Smooth muscle cell (in vitro differentiated cells): ENCODE results near the gene HOXA3. TPM values are rescaled to one million over a fixed set of nuclear protein-coding genes. Genes with fewer than 3 reads are reported as not detected.

Experiments
- DNase-seq: peaks from one replicate; lab custom pipeline; 2025; ENCODE audit not compliant: unreplicated experiment; lab: John Stamatoyannopoulos, UW
- H2AFZ ChIP-seq: fragments of 200-600 bp; sonication (generic); 2 replicates; pipeline ENCODE4 v1.6.0; 2016; ENCODE audit warnings: antibody characterized with exemption, low read depth, mild to moderate bottlenecking
- H3F3A ChIP-seq: fragments of 200-600 bp; sonication (generic); 2 replicates; pipeline ENCODE4 v1.6.0; 2017; ENCODE audit warnings: antibody characterized with exemption, low read depth
- H3K27ac ChIP-seq: fragments of 200-600 bp; sonication (generic); 2 replicates; pipeline ENCODE4 v1.5.1; 2016; ENCODE audit warnings: low read depth, mild to moderate bottlenecking
- H3K27me3 ChIP-seq: fragments of 200-600 bp; sonication (generic); 2 replicates; pipeline ENCODE4 v1.6.1; 2016; ENCODE audit warnings: low read depth, mild to moderate bottlenecking
- H3K36me3 ChIP-seq: fragments of 200-600 bp; sonication (generic); 2 replicates; pipeline ENCODE4 v1.5.1; 2016; ENCODE audit warnings: low read depth
- H3K4me1 ChIP-seq: fragments of 200-600 bp; sonication (generic); 2 replicates; pipeline ENCODE4 v1.5.1; 2016; ENCODE audit warnings: low read depth
- H3K4me2 ChIP-seq: fragments of 200-600 bp; sonication (generic); 2 replicates; pipeline ENCODE4 v1.6.0; 2016; ENCODE audit warnings: mild to moderate bottlenecking
- H3K4me3 ChIP-seq: fragments of 200-600 bp; sonication (generic); 2 replicates; pipeline ENCODE4 v1.5.1; 2016; ENCODE audit warnings: mild to moderate bottlenecking
- H3K79me2 ChIP-seq: fragments of 200-600 bp; sonication (generic); 2 replicates; pipeline ENCODE4 v1.6.0; 2016; ENCODE audit warnings: low read depth, mild to moderate bottlenecking
- H3K9ac ChIP-seq: fragments of 200-600 bp; sonication (generic); 2 replicates; pipeline ENCODE4 v1.6.0; 2016; ENCODE audit warnings: low read depth
- H3K9me3 ChIP-seq: fragments of 200-600 bp; sonication (generic); replicated peaks from 2 replicates; pipeline ENCODE4 v1.5.1; 2016; ENCODE audit warnings: low read depth
- H4K20me1 ChIP-seq: fragments of 200-600 bp; sonication (generic); 2 replicates; pipeline ENCODE4 v1.6.0; 2016; ENCODE audit warnings: low read depth
- CTCF ChIP-seq: fragments of 200-600 bp; sonication (generic); IDR thresholded peaks from 2 replicates; pipeline ENCODE4 v1.5.1; 2017; ENCODE audit warnings: borderline replicate concordance, mild to moderate bottlenecking, antibody characterized with exemption; ENCODE audit not compliant: insufficient read depth, poor library complexity, severe bottlenecking
- WGBS: methylation state at CpG from one replicate; pipeline ENCODE4 v1.1.7; 2016; ENCODE audit warnings: low lambda C conversion rate; 5-methylcytosine and 5-hydroxymethylcytosine counted together
- polyA plus RNA-seq: library from polyadenylated mRNA; unstranded; fragments of >200 nt; fragmentation: Nextera tagmentation; extraction: Ambion mirVana; gene quantifications from 2 replicates; pipeline ENCODE4 v1.2.1, GENCODE V29; 2016
- total RNA-seq: library from RNA; depleted of rRNA; stranded (reverse); fragments of >200 nt; gene quantifications from 2 replicates; pipeline ENCODE4 v1.2.3, GENCODE V29; 2014

Gene HOXA3
- total and polyA plus RNA-seq, 2 experiments from 2014 or later = 0.13 to 0.31 TPM

- Histone ChIP-seq H3K27ac (no peak overlapping the region), H3K27me3 (peaks cover 100% of the 10 kb centered on the region), H4K20me1 (peaks cover 6% of the 10 kb centered on the region), H3K4me3 (no peak overlapping the region), H2AFZ (no peak overlapping the region), H3K9ac (no peak overlapping the region), H3F3A (no peaks in the 10 kb centered on the region), H3K4me1 (no peaks in the 10 kb centered on the region), H3K4me2 (no peak overlapping the region), H3K79me2 (no peaks in the 10 kb centered on the region), H3K36me3 (no peaks in the 10 kb centered on the region), H3K9me3 (no peaks in the 10 kb centered on the region)
- no peak for TF ChIP-seq CTCF
- 41% methylated on average over 3 of the region's 3 CpGs for WGBS
- no peak for DNase-seq
These were observed 33.8 kb downstream of the HOXA3 start for GRCh38 chr7:27118580-27118979.

GRCh38 chr7:27117887-27118491 lies 34.4 kb downstream of the HOXA3 start:
- Histone ChIP-seq H3K4me3 (no peak overlapping the region), H3K27ac (no peak overlapping the region), H3K9ac (no peak overlapping the region), H3K27me3 (peaks cover 100% of the 10 kb centered on the region), H3K4me2 (peak overlapping the region; percentile 5), H2AFZ (no peak overlapping the region), H3K36me3 (no peaks in the 10 kb centered on the region), H4K20me1 (peaks cover 6% of the 10 kb centered on the region), H3K79me2 (no peaks in the 10 kb centered on the region), H3F3A (no peaks in the 10 kb centered on the region), H3K9me3 (no peaks in the 10 kb centered on the region), H3K4me1 (no peaks in the 10 kb centered on the region)
- WGBS = 10% methylated on average over 11 of the region's 19 CpGs
- no peak for TF ChIP-seq CTCF
- DNase-seq = no peak

GRCh38 chr7:27116962-27117886 lies 35.2 kb downstream of the HOXA3 start:
- DNase-seq = no peak
- no peak overlapping the region for H3K27ac ChIP-seq
- no peak overlapping the region for H3K9ac ChIP-seq
- no peaks in the 10 kb centered on the region for H3K36me3 ChIP-seq
- peaks cover 100% of the 10 kb centered on the region for H3K27me3 ChIP-seq
- H3K9me3 ChIP-seq = no peaks in the 10 kb centered on the region
- no peak overlapping the region for H3K4me3 ChIP-seq
- H2AFZ ChIP-seq = no peak overlapping the region
- no peaks in the 10 kb centered on the region for H3F3A ChIP-seq
- no peaks in the 10 kb centered on the region for H3K4me1 ChIP-seq
- no peaks in the 10 kb centered on the region for H3K79me2 ChIP-seq
- H4K20me1 ChIP-seq = peaks cover 6% of the 10 kb centered on the region
- H3K4me2 ChIP-seq = no peak overlapping the region
- TF ChIP-seq CTCF = no peak
- 29% methylated on average over 11 of the region's 12 CpGs for WGBS
